Fibroblast of lung (primary cell): ENCODE measurements around the gene HADH. TPM values are rescaled to one million over a fixed set of nuclear protein-coding genes. Genes with fewer than 3 reads are reported as not detected.

ENCODE experiments used
- DNase-seq, 2 donors: peaks; one replicate each; pipeline versions ENCODE4 v3.0.0 to v3.0.0-alpha.2; 2010; ENCODE audit warnings: low read depth in 2 of 2
- H2AFZ ChIP-seq: 2 replicates; pipeline ENCODE4 v1.5.1; 2012; ENCODE audit warnings: low read length, control low read depth, inconsistent platforms
- H3K27ac ChIP-seq: 2 replicates; pipeline ENCODE4 v1.5.1; 2011; ENCODE audit warnings: low read length, control low read depth; ENCODE audit not compliant: insufficient read depth
- H3K27me3 ChIP-seq: 2 replicates; pipeline ENCODE4 v1.5.1; 2011; ENCODE audit warnings: mild to moderate bottlenecking, low read length; ENCODE audit not compliant: control insufficient read depth, insufficient read depth
- H3K36me3 ChIP-seq: 2 replicates; pipeline ENCODE4 v1.5.1; 2011; ENCODE audit warnings: low read length; ENCODE audit not compliant: control insufficient read depth, insufficient read depth
- H3K4me1 ChIP-seq: 2 replicates; pipeline ENCODE4 v1.5.1; 2011; ENCODE audit warnings: low read length; ENCODE audit not compliant: control insufficient read depth, insufficient read depth; ENCODE audit errors: extremely low read depth
- H3K4me2 ChIP-seq: 2 replicates; pipeline ENCODE4 v1.5.1; 2011; ENCODE audit warnings: low read length, control low read depth; ENCODE audit not compliant: insufficient read depth; ENCODE audit errors: extremely low read depth
- H3K4me3 ChIP-seq, 4 experiments: fragments of 200-600 bp in 1 of 4; sonication (generic) in 1 of 4; replicated peaks in 1 of 4; 2 replicates each; pipeline ENCODE4 v1.5.1; 2011 to 2016; ENCODE audit warnings: low read length in 4 of 4, low read depth in 3 of 4, mild to moderate bottlenecking in 3 of 4, control low read depth in 2 of 4, inconsistent platforms in 1 of 4, mixed read lengths in 1 of 4; ENCODE audit not compliant: insufficient read depth in 1 of 4; ENCODE audit errors: control extremely low read depth in 1 of 4
- H3K79me2 ChIP-seq: 2 replicates; pipeline ENCODE4 v1.5.1; 2012; ENCODE audit warnings: mild to moderate bottlenecking, low read length, inconsistent platforms; ENCODE audit not compliant: control insufficient read depth, insufficient read depth
- H3K9ac ChIP-seq: 2 replicates; pipeline ENCODE4 v1.5.1; 2011; ENCODE audit warnings: mild to moderate bottlenecking, low read length, control low read depth; ENCODE audit not compliant: insufficient read depth
- H3K9me3 ChIP-seq: 2 replicates; pipeline ENCODE4 v1.5.1; 2012; ENCODE audit warnings: low read depth, low read length; ENCODE audit not compliant: control insufficient read depth, insufficient read depth
- H4K20me1 ChIP-seq: 2 replicates; pipeline ENCODE4 v1.5.1; 2011; ENCODE audit warnings: low read length; ENCODE audit not compliant: control insufficient read depth, insufficient read depth; ENCODE audit errors: extremely low read depth
- CTCF ChIP-seq, 2 donors: IDR thresholded peaks in 1 of 2; conservative IDR thresholded peaks in 1 of 2; 1 replicate in 1 of 2; 2 replicates in 1 of 2; pipeline ENCODE4 v1.5.1; 2011 to 2012; ENCODE audit warnings: low read length in 2 of 2, control low read depth in 1 of 2, inconsistent platforms in 1 of 2, low read depth in 1 of 2, mild to moderate bottlenecking in 1 of 2
- EZH2 ChIP-seq: IDR thresholded peaks from 2 replicates; pipeline ENCODE4 v1.5.1; 2012; ENCODE audit warnings: low read length, control low read depth, mild to moderate bottlenecking; ENCODE audit errors: missing control alignments
- polyA plus RNA-seq, 2 donors: library from polyadenylated mRNA; depleted of rRNA in 1 of 2; stranded (reverse) in 1 of 2; unstranded in 1 of 2; fragments of >200 nt; gene quantifications; 2 replicates each; pipeline ENCODE4 v1.2.1, GENCODE V29; 2011 to 2012; ENCODE audit warnings: missing spikeins in 1 of 2
- total RNA-seq: library from RNA; depleted of rRNA; stranded (reverse); fragments of >200 nt; gene quantifications from 2 replicates; pipeline ENCODE4 v1.2.1, GENCODE V29; 2014

The HADH gene
- total and polyA plus RNA-seq, 2 donors (not counting 1 experiment from before 2014, with no cell fraction given), result 16.7 to 29.7 TPM

- TF ChIP-seq CTCF (conservative IDR thresholded peaks at IDR 0.05 in 1 of 2, IDR thresholded peaks at IDR 0.05 in 1 of 2; ENCODE audit: low read depth in 1 of 2, low read length in 2 of 2) (no peak), EZH2 (no peak)
- Histone ChIP-seq H2AFZ (no peak overlapping the region), H3K9me3 (no peaks in the 10 kb centered on the region), H3K79me2 (no peaks in the 10 kb centered on the region), H3K27me3 (no peaks in the 10 kb centered on the region), H3K36me3 (no peaks in the 10 kb centered on the region), H3K27ac (no peak overlapping the region), H3K4me1 (no peaks in the 10 kb centered on the region), H4K20me1 (no peaks in the 10 kb centered on the region), H3K4me2 (no peak overlapping the region), H3K9ac (no peak overlapping the region), H3K4me3 (no peak overlapping the region)
- no peak for DNase-seq
These were observed 53.2 kb downstream of the HADH start for GRCh38 chr4:108042927-108043326.

GRCh38 chr4:108043526-108043925 is 53.8 kb downstream of the HADH start:
- TF ChIP-seq CTCF (conservative IDR thresholded peaks at IDR 0.05 in 1 of 2, IDR thresholded peaks at IDR 0.05 in 1 of 2; ENCODE audit: low read depth in 1 of 2, low read length in 2 of 2) (no peak), EZH2 (no peak)
- Histone ChIP-seq H3K27ac (no peak overlapping the region), H3K4me3 (no peak overlapping the region), H3K79me2 (no peaks in the 10 kb centered on the region), H3K27me3 (no peaks in the 10 kb centered on the region), H3K4me2 (no peak overlapping the region), H4K20me1 (no peaks in the 10 kb centered on the region), H3K4me1 (no peaks in the 10 kb centered on the region), H2AFZ (no peak overlapping the region), H3K36me3 (no peaks in the 10 kb centered on the region), H3K9me3 (no peaks in the 10 kb centered on the region), H3K9ac (no peak overlapping the region)
- DNase-seq, result peak in 1 of 2 donors; percentile 53

GRCh38 chr4:108044951-108045686 is 55.4 kb downstream of the HADH start:
- Histone ChIP-seq H3K79me2 (no peaks in the 10 kb centered on the region), H3K9ac (no peak overlapping the region), H3K36me3 (no peaks in the 10 kb centered on the region), H3K27ac (no peak overlapping the region), H4K20me1 (no peaks in the 10 kb centered on the region), H2AFZ (no peak overlapping the region), H3K4me3 (no peak overlapping the region), H3K4me1 (no peaks in the 10 kb centered on the region), H3K27me3 (no peaks in the 10 kb centered on the region), H3K4me2 (no peak overlapping the region), H3K9me3 (no peaks in the 10 kb centered on the region)
- peak in 1 of 2 donors; percentile 38 for DNase-seq
- no peak for TF ChIP-seq EZH2
- no peak for TF ChIP-seq CTCF (conservative IDR thresholded peaks at IDR 0.05 in 1 of 2, IDR thresholded peaks at IDR 0.05 in 1 of 2; ENCODE audit: low read depth in 1 of 2, low read length in 2 of 2)
